PC-3 (cell line): Measurements from ENCODE around the gene BCKDHA. TPM values are rescaled to one million over a fixed set of nuclear protein-coding genes. Genes with fewer than 3 reads are reported as not detected.

Source experiments
- ATAC-seq: fragments of 200-7000 bp; cut with Tn5 transposase; 2 replicates; pipeline ENCODE4 v1.9.1; 2020; ENCODE audit warnings: mild to moderate bottlenecking, moderate library complexity
- BruUV-seq: library from RNA; stranded (reverse); fragments of 400-500 nt; replicated peaks from 2 replicates; lab custom pipeline; 2021; lab: Mats Ljungman, UMichigan
- CTCF ChIA-PET: fragments of 300-600 bp; sonication (Branson Sonifier 250); formaldehyde crosslinking; loops from one replicate; lab custom pipeline; 2022; ENCODE audit warnings: antibody characterized with exemption; lab: Charles Lee
- POLR2A ChIA-PET: fragments of 300-600 bp; sonication (Branson Sonifier 250); formaldehyde crosslinking; loops from one replicate; lab custom pipeline; 2022; ENCODE audit warnings: antibody characterized with exemption; ENCODE audit not compliant: unreplicated experiment; lab: Charles Lee
- DNase-seq: peaks from one replicate; pipeline ENCODE4 v3.0.0-alpha.2; 2015
- H2AFZ ChIP-seq: fragments of 300-600 bp; sonication (generic); 2 replicates; pipeline ENCODE4 v1.6.0; 2016; ENCODE audit warnings: antibody characterized with exemption, low read length
- H3F3A ChIP-seq: fragments of 300-600 bp; sonication (generic); one replicate; pipeline ENCODE4 v1.6.0; 2017; ENCODE audit warnings: antibody characterized with exemption, low read length, control low read depth, mild to moderate bottlenecking; ENCODE audit not compliant: unreplicated experiment
- H3K27ac ChIP-seq: fragments of 300-600 bp; sonication (generic); 2 replicates; pipeline ENCODE4 v1.5.1; 2016; ENCODE audit warnings: mild to moderate bottlenecking, low read length
- H3K27me3 ChIP-seq: fragments of 300-600 bp; sonication (generic); 2 replicates; pipeline ENCODE4 v1.6.1; 2016; ENCODE audit warnings: low read length, mixed read lengths
- H3K36me3 ChIP-seq: fragments of 300-600 bp; sonication (generic); 2 replicates; pipeline ENCODE4 v1.6.1; 2016; ENCODE audit warnings: low read depth, mixed run types, low read length, mixed read lengths
- H3K4me1 ChIP-seq: fragments of 300-600 bp; sonication (generic); 2 replicates; pipeline ENCODE4 v1.5.1; 2016; ENCODE audit warnings: low read length; ENCODE audit not compliant: insufficient read depth
- H3K4me2 ChIP-seq: fragments of 300-600 bp; sonication (generic); 2 replicates; pipeline ENCODE4 v1.6.0; 2016; ENCODE audit warnings: low read length
- H3K4me3 ChIP-seq: fragments of 300-600 bp; sonication (generic); 2 replicates; pipeline ENCODE4 v1.5.1; 2016; ENCODE audit warnings: mild to moderate bottlenecking, low read length, mixed read lengths
- H3K79me2 ChIP-seq: fragments of 300-600 bp; sonication (generic); 2 replicates; pipeline ENCODE4 v1.6.1; 2017; ENCODE audit warnings: low read length, mixed read lengths
- H3K9ac ChIP-seq: fragments of 300-600 bp; sonication (generic); 2 replicates; pipeline ENCODE4 v1.6.0; 2016; ENCODE audit warnings: mild to moderate bottlenecking, low read length
- H3K9me2 ChIP-seq: fragments of 300-600 bp; sonication (generic); replicated peaks from 2 replicates; pipeline ENCODE4 v1.6.1; 2016; ENCODE audit warnings: mixed run types, low read length, mixed read lengths
- H3K9me3 ChIP-seq: fragments of 300-600 bp; sonication (generic); 2 replicates; pipeline ENCODE4 v1.6.1; 2016; ENCODE audit warnings: low read length, mixed read lengths
- H4K20me1 ChIP-seq: fragments of 300-600 bp; sonication (generic); 2 replicates; pipeline ENCODE4 v1.6.1; 2016; ENCODE audit warnings: low read length, mixed read lengths
- CTCF ChIP-seq: fragments of 300-600 bp; sonication (generic); conservative IDR thresholded peaks from 2 replicates; pipeline ENCODE4 v1.5.1; 2017; ENCODE audit warnings: antibody characterized with exemption, low read depth, mild to moderate bottlenecking, low read length
- EZH2 ChIP-seq: fragments of 300-600 bp; sonication (generic); IDR thresholded peaks from one replicate; pipeline ENCODE4 v1.6.1; 2017; ENCODE audit warnings: antibody characterized with exemption, mild to moderate bottlenecking, low read length; ENCODE audit not compliant: unreplicated experiment
- EZH2phosphoT487 ChIP-seq: fragments of 300-600 bp; sonication (generic); IDR thresholded peaks from 2 replicates; pipeline ENCODE4 v1.6.1; 2018; ENCODE audit warnings: mild to moderate bottlenecking, antibody characterized with exemption, low read length, borderline replicate concordance
- intact Hi-C: fragments of 100-400 bp; cut with micrococcal nuclease; formaldehyde crosslinking; loops from 2 replicates; pipeline ENCODE4 v1.9.0; 2023
- total RNA-seq: library from RNA; depleted of rRNA; stranded (reverse); fragments of >200 nt; gene quantifications from 2 replicates; pipeline ENCODE4 v1.2.3, GENCODE V29; 2014

The BCKDHA gene
- total RNA-seq, 1 experiment from 2014 or later: 49.2 TPM

GRCh38 chr19:41424335-41425173 is 26.9 kb downstream of the BCKDHA start:
- no peaks in the 10 kb centered on the region for H3K4me1 ChIP-seq
- ATAC-seq: no peak
- ChIA-PET CTCF (no interaction called here), POLR2A (no interaction called here)
- BruUV-seq: no TSS peak
- 0 out of 2 replicates have a peak, but pooled peaks cover 3% of the 10 kb centered on the region for H3K36me3 ChIP-seq
- TF ChIP-seq EZH2 (no peak), EZH2phosphoT487 (no peak), CTCF (no peak)
- H3K9me2 ChIP-seq: no peaks in the 10 kb centered on the region
- H4K20me1 ChIP-seq: no peaks in the 10 kb centered on the region
- no peak for DNase-seq
- no peak overlapping the region for H3K4me2 ChIP-seq
- H3K4me3 ChIP-seq: no peak overlapping the region
- H3K27me3 ChIP-seq: no peaks in the 10 kb centered on the region
- no peaks in the 10 kb centered on the region for H3K79me2 ChIP-seq
- H3K27ac ChIP-seq: no peak overlapping the region
- H3F3A ChIP-seq: no peaks in the 10 kb centered on the region
- intact Hi-C loops: no loop called here
- H3K9me3 ChIP-seq: no peaks in the 10 kb centered on the region
- H2AFZ ChIP-seq: no peak overlapping the region
- no peak overlapping the region for H3K9ac ChIP-seq

GRCh38 chr19:41425174-41426115 is 27.8 kb downstream of the BCKDHA start:
- Histone ChIP-seq H3K27ac (no peak overlapping the region), H3K27me3 (no peaks in the 10 kb centered on the region), H3K4me3 (no peak overlapping the region), H3F3A (no peaks in the 10 kb centered on the region), H2AFZ (no peak overlapping the region), H3K9me3 (no peaks in the 10 kb centered on the region), H3K4me2 (no peak overlapping the region), H3K79me2 (no peaks in the 10 kb centered on the region), H3K9me2 (no peaks in the 10 kb centered on the region), H3K4me1 (no peaks in the 10 kb centered on the region), H4K20me1 (no peaks in the 10 kb centered on the region), H3K36me3 (no peaks in the 10 kb centered on the region), H3K9ac (no peak overlapping the region)
- POLR2A ChIA-PET: no interaction called here
- CTCF ChIA-PET: no interaction called here
- intact Hi-C loops: no loop called here
- no TSS peak for BruUV-seq
- no peak for DNase-seq
- ATAC-seq: no peak
- TF ChIP-seq EZH2: no peak
- no peak for TF ChIP-seq EZH2phosphoT487
- TF ChIP-seq CTCF: no peak
